Uterus (tissue), 2 donors: Measurements from ENCODE around the gene CTNND2.

Source experiments
- CTCF ChIP-seq, 4 experiments: fragments of 200-600 bp in 2 of 4; fragments of 450-650 bp in 2 of 4; sonication (generic) in 2 of 4; IDR thresholded peaks; one replicate each; pipeline ENCODE4 v1.5.1; 2016 to 2019; ENCODE audit warnings: antibody characterized with exemption in 4 of 4, mild to moderate bottlenecking in 2 of 4, moderate library complexity in 1 of 4
- POLR2A ChIP-seq, 2 donors: fragments of 450-650 bp; IDR thresholded peaks; one replicate each; pipeline ENCODE4 v1.6.1; 2016; ENCODE audit warnings: antibody characterized with exemption in 2 of 2, mild to moderate bottlenecking in 1 of 2, moderate library complexity in 1 of 2

GRCh38 chr5:11400316-11400715 lies 503.9 kb downstream of the CTNND2 start:
- TF ChIP-seq CTCF (IDR thresholded peaks at IDR 0.05) (no peak), POLR2A (IDR thresholded peaks at IDR 0.05) (no peak)
